Calu3 (cell line): ENCODE results near the gene NTF3. TPM values are rescaled to one million over a fixed set of nuclear protein-coding genes. Genes with fewer than 3 reads are reported as not detected.

Source experiments
- BruUV-seq: library from RNA; stranded (reverse); fragments of 400-500 nt; replicated peaks from 2 replicates; lab custom pipeline; 2021; lab: Mats Ljungman, UMichigan
- CTCF ChIA-PET: fragments of 300-600 bp; sonication (Branson Sonifier 250); formaldehyde crosslinking; loops from one replicate; lab custom pipeline; 2022; ENCODE audit warnings: antibody characterized with exemption; lab: Charles Lee
- DNase-seq: peaks from one replicate; pipeline ENCODE4 v3.0.0; 2022
- H3K27ac Mint-ChIP-seq: one replicate; pipeline ENCODE4 v1.8.0; 2022; ENCODE audit warnings: mixed read lengths; ENCODE audit not compliant: unreplicated experiment
- H3K27me3 Mint-ChIP-seq: one replicate; pipeline ENCODE4 v1.8.0; 2022; ENCODE audit warnings: mixed read lengths; ENCODE audit not compliant: unreplicated experiment
- H3K36me3 Mint-ChIP-seq: one replicate; pipeline ENCODE4 v1.8.0; 2022; ENCODE audit warnings: mild to moderate bottlenecking, moderate library complexity, mixed read lengths; ENCODE audit not compliant: insufficient read depth, unreplicated experiment
- H3K4me1 Mint-ChIP-seq: one replicate; pipeline ENCODE4 v1.8.0; 2022; ENCODE audit warnings: mild to moderate bottlenecking, low read depth, mixed read lengths; ENCODE audit not compliant: unreplicated experiment
- H3K4me3 Mint-ChIP-seq: one replicate; pipeline ENCODE4 v1.8.0; 2022; ENCODE audit warnings: mild to moderate bottlenecking, low read depth, moderate library complexity, mixed read lengths; ENCODE audit not compliant: unreplicated experiment
- H3K9me3 Mint-ChIP-seq: one replicate; pipeline ENCODE4 v1.8.0; 2022; ENCODE audit warnings: low read depth, mixed read lengths; ENCODE audit not compliant: unreplicated experiment
- intact Hi-C: fragments of 100-400 bp; cut with micrococcal nuclease; formaldehyde crosslinking; loops from one replicate; pipeline ENCODE4 v1.10.0; 2022; ENCODE audit not compliant: unreplicated experiment
- total RNA-seq: library from RNA; stranded (reverse); gene quantifications from 2 replicates; pipeline ENCODE4 v1.2.3, GENCODE V29; 2022
- TF ChIP-seq, protein P1 (sequence below): fragments of 200-600 bp; IDR thresholded peaks from one replicate; pipeline ENCODE4 v1.8.0; 2022; ENCODE audit warnings: antibody characterized with exemption; ENCODE audit not compliant: unreplicated experiment

NTF3 gene
- total RNA-seq, 1 experiment from 2014 or later = not detected

DNA sequence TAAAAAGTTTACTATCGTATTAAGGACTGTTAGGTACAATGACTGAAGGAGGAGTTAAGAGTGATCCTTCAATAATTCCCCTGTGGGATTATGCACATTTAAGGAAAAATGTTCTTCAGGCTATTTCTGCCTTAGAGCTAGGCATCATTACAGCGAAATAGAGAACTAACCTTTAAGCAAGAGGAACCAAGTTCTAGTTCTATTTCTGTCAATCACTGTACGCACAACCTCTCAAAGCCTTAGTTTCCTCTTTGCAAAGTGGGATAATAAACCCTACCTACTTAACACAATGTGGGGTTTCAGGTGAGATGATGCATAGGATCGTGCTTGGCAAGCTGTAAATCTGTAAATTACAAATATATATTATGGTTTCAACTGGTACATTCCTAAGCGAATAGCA lies 15.4 kb downstream of the NTF3 start:
- H3K27ac Mint-ChIP-seq = no peak overlapping the region
- H3K4me3 Mint-ChIP-seq = no peak overlapping the region
- peaks cover 3% of the 10 kb centered on the region for H3K9me3 Mint-ChIP-seq
- H3K27me3 Mint-ChIP-seq = peaks cover 40% of the 10 kb centered on the region
- no peaks in the 10 kb centered on the region for H3K4me1 Mint-ChIP-seq
- CTCF ChIA-PET = no interaction called here
- TF ChIP-seq, protein P1, sequence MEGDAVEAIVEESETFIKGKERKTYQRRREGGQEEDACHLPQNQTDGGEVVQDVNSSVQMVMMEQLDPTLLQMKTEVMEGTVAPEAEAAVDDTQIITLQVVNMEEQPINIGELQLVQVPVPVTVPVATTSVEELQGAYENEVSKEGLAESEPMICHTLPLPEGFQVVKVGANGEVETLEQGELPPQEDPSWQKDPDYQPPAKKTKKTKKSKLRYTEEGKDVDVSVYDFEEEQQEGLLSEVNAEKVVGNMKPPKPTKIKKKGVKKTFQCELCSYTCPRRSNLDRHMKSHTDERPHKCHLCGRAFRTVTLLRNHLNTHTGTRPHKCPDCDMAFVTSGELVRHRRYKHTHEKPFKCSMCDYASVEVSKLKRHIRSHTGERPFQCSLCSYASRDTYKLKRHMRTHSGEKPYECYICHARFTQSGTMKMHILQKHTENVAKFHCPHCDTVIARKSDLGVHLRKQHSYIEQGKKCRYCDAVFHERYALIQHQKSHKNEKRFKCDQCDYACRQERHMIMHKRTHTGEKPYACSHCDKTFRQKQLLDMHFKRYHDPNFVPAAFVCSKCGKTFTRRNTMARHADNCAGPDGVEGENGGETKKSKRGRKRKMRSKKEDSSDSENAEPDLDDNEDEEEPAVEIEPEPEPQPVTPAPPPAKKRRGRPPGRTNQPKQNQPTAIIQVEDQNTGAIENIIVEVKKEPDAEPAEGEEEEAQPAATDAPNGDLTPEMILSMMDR = no peak
- DNase-seq = no peak
- intact Hi-C loops = loop anchor here (10.0 kb wide), 1 partner anchor 343 kb away; no protein-coding TSS in a partner anchor
- H3K36me3 Mint-ChIP-seq = no peaks in the 10 kb centered on the region
- no TSS peak for BruUV-seq

- CTCF ChIA-PET = no interaction called here
Measured at GRCh38 chr12:5451251-5451650, 19.3 kb downstream of the NTF3 start.

DNA sequence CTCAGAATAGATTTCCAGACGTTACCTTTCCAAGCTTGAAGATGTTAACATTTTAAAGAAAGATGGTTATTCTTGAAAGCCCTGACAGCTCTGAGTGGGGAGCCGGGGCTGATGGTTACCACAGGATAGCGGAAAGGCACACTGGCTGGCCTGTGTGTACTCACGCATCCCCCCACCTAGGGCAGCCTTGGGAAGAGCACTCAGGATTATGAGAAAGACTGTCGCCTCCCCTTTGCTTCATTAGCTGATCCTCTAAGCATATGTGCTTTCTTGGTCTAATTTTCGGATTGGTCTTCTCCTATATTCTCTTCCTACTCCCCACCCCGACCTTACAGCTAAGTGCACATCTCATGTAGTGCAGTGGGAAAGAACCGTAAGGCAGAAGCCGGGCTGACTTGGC lies 20.7 kb downstream of the NTF3 start:
- Mint-ChIP-seq H3K27me3 (peaks cover 30% of the 10 kb centered on the region), H3K4me1 (no peaks in the 10 kb centered on the region), H3K27ac (no peak overlapping the region), H3K4me3 (no peak overlapping the region), H3K36me3 (no peaks in the 10 kb centered on the region), H3K9me3 (no peaks in the 10 kb centered on the region)
- intact Hi-C loops = no loop called here
- CTCF ChIA-PET = no interaction called here
- no peak for DNase-seq
- BruUV-seq = no TSS peak
- TF ChIP-seq, protein P1 = no peak

More at GRCh38 chr12:5451251-5451650, 19.3 kb downstream of the NTF3 start:
- Mint-ChIP-seq H3K4me1 (no peaks in the 10 kb centered on the region), H3K36me3 (no peaks in the 10 kb centered on the region), H3K27me3 (peaks cover 31% of the 10 kb centered on the region), H3K27ac (no peak overlapping the region), H3K4me3 (no peak overlapping the region), H3K9me3 (no peaks in the 10 kb centered on the region)
- intact Hi-C loops = no loop called here
- no peak for DNase-seq
- no TSS peak for BruUV-seq
- TF ChIP-seq, protein P1 = no peak

- Mint-ChIP-seq H3K27me3 (peaks cover 24% of the 10 kb centered on the region), H3K4me3 (no peak overlapping the region), H3K36me3 (no peaks in the 10 kb centered on the region), H3K27ac (no peak overlapping the region), H3K9me3 (peaks cover 5% of the 10 kb centered on the region), H3K4me1 (no peaks in the 10 kb centered on the region)
- intact Hi-C loops = no loop called here
- CTCF ChIA-PET = no interaction called here
- no TSS peak for BruUV-seq
- DNase-seq = no peak
- TF ChIP-seq, protein P1 = no peak
Measured at GRCh38 chr12:5453466-5453865, 21.6 kb downstream of the NTF3 start.
